ENCODE data around the gene FAM228B. TPM values are rescaled to one million over a fixed set of nuclear protein-coding genes. Genes with fewer than 3 reads are reported as not detected.
"Not testable (repeated sequence)": the region's sequence is repeated elsewhere in the genome, so short reads cannot be mapped to it uniquely, and the experiment has no call there.

The FAM228B gene
- total RNA-seq, 1 donor from 2014 or later, result 12.9 TPM

DNA sequence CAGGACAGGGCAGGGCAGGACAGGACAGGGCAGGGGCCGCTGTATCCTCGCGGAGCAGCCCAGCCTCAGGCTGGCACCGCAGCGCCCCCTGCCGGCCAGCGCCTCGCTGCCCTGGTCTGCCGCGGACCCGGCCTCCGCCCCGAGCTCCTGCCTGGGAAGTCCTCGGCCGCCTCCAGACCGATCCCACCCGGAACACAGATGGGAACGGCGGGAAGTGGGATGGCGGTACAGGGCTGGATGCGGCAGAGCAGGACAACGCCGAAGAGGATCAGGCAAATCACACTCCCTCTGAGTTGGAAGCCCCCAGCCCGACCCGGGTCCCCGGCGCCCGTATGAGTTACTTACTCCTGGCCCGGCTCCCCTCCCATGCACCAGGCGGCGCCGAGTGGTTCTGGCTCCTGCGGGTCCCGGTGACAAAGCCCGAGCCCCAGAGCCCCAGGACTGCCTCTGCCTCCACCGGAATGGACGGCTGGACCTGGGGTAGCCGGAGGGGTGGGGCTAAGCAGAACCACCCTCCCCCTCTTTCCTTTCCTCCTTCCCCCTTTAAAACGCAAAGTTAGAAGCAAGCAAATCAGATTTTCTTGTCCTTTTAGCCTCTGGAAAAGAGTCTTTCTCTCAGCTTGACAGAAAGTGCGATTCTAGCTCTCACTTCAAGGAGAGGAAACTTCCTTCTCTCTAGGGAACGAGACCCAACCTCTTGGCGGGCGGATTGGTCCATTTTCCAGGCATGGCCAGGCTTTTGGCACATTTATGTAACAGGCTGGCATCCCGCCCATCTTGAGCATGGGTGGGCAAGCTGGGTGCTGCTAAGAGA, 38.7 kb upstream of the FAM228B start, which contains the start of gene TP53I3:
TSS of gene TP53I3 (minus strand) at position 449 of the 814 bp plus-strand sequence. CDS start 508 bp downstream, outside the sequence.
- no peaks in the 10 kb centered on the region for H3K27me3 ChIP-seq (ENCODE audit: control insufficient read depth, insufficient read depth, low read length)
- DNase-seq (ENCODE audit: low read depth), result peak; percentile 51
- H3K36me3 ChIP-seq (ENCODE audit: control insufficient read depth, insufficient read depth, low read length), result peaks cover 2% of the 10 kb centered on the region
- peak within 1 kb of the TSS; percentile 66 for H3K4me3 ChIP-seq (ENCODE audit: low read depth, low read length)
- TF ChIP-seq, protein P1, sequence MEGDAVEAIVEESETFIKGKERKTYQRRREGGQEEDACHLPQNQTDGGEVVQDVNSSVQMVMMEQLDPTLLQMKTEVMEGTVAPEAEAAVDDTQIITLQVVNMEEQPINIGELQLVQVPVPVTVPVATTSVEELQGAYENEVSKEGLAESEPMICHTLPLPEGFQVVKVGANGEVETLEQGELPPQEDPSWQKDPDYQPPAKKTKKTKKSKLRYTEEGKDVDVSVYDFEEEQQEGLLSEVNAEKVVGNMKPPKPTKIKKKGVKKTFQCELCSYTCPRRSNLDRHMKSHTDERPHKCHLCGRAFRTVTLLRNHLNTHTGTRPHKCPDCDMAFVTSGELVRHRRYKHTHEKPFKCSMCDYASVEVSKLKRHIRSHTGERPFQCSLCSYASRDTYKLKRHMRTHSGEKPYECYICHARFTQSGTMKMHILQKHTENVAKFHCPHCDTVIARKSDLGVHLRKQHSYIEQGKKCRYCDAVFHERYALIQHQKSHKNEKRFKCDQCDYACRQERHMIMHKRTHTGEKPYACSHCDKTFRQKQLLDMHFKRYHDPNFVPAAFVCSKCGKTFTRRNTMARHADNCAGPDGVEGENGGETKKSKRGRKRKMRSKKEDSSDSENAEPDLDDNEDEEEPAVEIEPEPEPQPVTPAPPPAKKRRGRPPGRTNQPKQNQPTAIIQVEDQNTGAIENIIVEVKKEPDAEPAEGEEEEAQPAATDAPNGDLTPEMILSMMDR (IDR thresholded peaks at IDR 0.05; ENCODE audit: insufficient read depth, low read length, poor library complexity, severe bottlenecking), result no peak

DNA sequence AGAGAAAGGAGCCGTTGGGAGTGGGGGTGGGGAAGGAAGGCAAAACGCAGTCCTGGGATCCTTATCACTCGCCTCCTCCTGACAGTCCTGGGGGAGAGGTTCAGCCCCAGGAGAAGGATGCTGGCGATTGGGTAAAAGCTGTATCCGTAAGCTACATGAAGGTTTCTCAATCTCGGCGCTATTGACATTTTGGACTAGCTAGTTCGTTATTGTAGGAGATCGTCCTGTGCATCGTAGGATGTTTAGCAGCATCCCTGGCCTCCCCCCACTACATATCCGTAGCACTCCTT, 38.1 kb upstream of the FAM228B start:
- Histone ChIP-seq H3K27me3 (ENCODE audit: control insufficient read depth, insufficient read depth, low read length) (no peaks in the 10 kb centered on the region), H3K36me3 (ENCODE audit: control insufficient read depth, insufficient read depth, low read length) (peaks cover 2% of the 10 kb centered on the region), H3K4me3 (ENCODE audit: low read depth, low read length) (peak overlapping the region; percentile 66)
- TF ChIP-seq, protein P1 (IDR thresholded peaks at IDR 0.05; ENCODE audit: insufficient read depth, low read length, poor library complexity, severe bottlenecking), result no peak
- DNase-seq (ENCODE audit: low read depth), result no peak

DNA sequence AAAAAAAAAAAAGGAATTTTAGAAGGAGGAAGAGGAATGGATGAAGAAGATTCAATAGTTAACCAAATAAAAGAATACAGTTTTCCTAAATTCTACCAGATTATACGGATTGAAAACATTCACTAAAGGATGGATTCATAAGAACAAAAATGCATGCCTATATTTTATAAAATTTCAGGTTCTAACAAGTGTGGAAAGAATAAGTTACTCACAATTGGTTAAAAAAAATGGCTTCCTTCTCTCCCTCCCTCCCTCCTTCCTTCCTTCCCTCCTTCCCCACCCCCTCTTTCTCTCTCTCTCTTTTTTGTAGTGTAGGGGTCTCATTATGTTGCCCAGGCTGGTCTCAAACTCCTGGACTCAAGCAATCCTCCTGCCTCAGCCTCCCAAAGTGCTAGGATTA, 37.0 kb upstream of the FAM228B start:
- no peak for DNase-seq (ENCODE audit: low read depth)
- peaks cover 2% of the 10 kb centered on the region for H3K36me3 ChIP-seq (ENCODE audit: control insufficient read depth, insufficient read depth, low read length)
- TF ChIP-seq, protein P1 (IDR thresholded peaks at IDR 0.05; ENCODE audit: insufficient read depth, low read length, poor library complexity, severe bottlenecking), result no peak
- no peak overlapping the region for H3K4me3 ChIP-seq (ENCODE audit: low read depth, low read length)
- H3K27me3 ChIP-seq (ENCODE audit: control insufficient read depth, insufficient read depth, low read length), result no peaks in the 10 kb centered on the region

DNA sequence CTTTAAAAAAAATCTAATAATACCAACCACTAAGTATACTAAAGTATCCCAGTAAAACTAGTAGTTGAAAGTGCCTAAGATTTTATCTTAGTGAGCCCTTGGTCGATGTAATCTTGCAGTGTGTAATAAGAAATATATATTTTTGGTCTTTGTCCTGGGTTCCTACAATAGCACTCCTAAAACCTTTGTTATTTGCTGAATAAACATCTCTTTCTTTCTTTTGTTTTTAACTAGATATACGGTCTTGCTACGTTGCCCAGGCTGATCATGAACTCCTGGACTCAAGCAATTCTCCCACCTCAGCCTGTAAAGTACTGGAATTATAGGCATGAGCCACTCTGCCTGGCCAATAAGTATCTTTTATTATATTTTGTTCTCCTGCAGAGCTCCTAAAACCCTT, 36.2 kb upstream of the FAM228B start:
- H3K27me3 ChIP-seq (ENCODE audit: control insufficient read depth, insufficient read depth, low read length), result no peaks in the 10 kb centered on the region
- no peak for DNase-seq (ENCODE audit: low read depth)
- TF ChIP-seq, protein P1 (IDR thresholded peaks at IDR 0.05; ENCODE audit: insufficient read depth, low read length, poor library complexity, severe bottlenecking), result no peak
- no peak overlapping the region for H3K4me3 ChIP-seq (ENCODE audit: low read depth, low read length)
- H3K36me3 ChIP-seq (ENCODE audit: control insufficient read depth, insufficient read depth, low read length), result peaks cover 1% of the 10 kb centered on the region

DNA sequence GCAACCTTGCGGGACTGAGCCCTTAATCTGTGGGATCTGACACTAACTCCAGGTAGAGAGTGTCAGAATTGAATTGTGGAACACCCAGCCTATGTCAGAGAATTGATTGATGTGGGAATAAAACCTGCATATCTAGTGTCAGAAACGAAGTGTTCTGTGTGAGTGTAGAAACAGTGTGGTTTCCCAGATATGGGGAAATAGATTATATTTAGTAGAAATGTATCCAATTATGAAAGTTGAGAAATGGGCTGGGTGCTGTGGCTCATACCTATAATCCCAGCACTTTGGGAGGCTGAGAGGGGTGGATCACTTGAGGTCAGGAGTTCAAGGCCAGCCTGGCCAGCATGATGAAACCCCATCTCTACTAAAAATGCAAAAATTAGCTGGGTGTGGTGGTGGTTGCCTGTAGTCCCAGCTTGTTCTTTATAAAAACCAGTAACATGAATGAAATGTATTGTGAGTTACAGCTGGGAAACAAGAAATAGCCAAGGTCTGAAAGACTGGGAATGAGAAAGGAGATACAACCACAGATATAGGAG, 34.4 kb upstream of the FAM228B start:
- Histone ChIP-seq H3K36me3 (ENCODE audit: control insufficient read depth, insufficient read depth, low read length) (no peaks in the 10 kb centered on the region), H3K27me3 (ENCODE audit: control insufficient read depth, insufficient read depth, low read length) (no peaks in the 10 kb centered on the region), H3K4me3 (ENCODE audit: low read depth, low read length) (no peak overlapping the region)
- DNase-seq (ENCODE audit: low read depth), result no peak
- TF ChIP-seq, protein P1 (IDR thresholded peaks at IDR 0.05; ENCODE audit: insufficient read depth, low read length, poor library complexity, severe bottlenecking), result no peak

DNA sequence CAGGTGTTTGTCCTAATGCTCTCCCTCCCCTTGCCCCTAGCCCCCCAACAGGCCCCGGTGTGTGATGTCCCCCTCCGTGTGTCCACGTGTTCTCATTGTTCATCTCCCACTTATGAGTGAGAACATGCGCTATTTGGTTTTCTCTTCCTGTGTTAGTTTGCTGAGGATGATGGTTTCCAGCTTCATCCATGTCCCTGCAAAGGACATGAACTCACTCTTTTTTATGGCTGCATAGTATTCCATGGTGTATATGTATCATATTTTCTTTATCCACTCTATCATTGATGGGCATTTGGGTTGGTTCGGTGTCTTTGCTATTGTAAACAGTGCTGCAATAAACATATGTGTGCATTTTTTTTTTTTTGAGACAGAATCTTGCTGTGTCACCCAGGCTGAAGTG, 30.0 kb upstream of the FAM228B start:
- DNase-seq (ENCODE audit: low read depth); H3K4me3 ChIP-seq (ENCODE audit: low read depth, low read length); H3K27me3 ChIP-seq (ENCODE audit: control insufficient read depth, insufficient read depth, low read length); H3K36me3 ChIP-seq (ENCODE audit: control insufficient read depth, insufficient read depth, low read length): not testable (repeated sequence)

DNA sequence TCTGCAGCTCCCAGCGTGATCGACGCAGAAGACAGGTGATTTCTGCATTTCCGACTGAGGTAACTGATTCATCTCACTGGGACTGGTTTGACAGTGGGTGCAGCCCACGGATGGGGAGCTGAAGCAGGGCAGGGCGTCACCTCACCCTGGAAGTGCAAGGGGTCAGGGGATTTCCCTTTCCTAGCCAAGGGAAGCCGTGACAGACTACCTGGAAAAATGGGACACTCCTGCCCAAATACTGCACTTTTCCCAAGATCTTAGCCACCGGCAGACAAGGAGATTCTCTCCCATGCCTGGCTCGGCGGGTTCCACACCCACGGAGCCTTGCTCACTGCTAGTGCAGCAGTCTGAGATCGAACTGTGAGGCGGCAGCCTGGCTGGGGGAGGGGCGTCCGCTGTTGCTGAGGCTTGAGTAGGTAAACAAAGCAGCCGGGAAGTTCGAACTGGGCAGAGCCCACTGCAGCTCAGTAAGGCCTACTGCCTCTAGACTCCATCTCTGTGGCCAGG, 28.0 kb upstream of the FAM228B start:
- not testable (repeated sequence) for H3K27me3 ChIP-seq (ENCODE audit: control insufficient read depth, insufficient read depth, low read length); DNase-seq (ENCODE audit: low read depth); H3K4me3 ChIP-seq (ENCODE audit: low read depth, low read length); H3K36me3 ChIP-seq (ENCODE audit: control insufficient read depth, insufficient read depth, low read length)

DNA sequence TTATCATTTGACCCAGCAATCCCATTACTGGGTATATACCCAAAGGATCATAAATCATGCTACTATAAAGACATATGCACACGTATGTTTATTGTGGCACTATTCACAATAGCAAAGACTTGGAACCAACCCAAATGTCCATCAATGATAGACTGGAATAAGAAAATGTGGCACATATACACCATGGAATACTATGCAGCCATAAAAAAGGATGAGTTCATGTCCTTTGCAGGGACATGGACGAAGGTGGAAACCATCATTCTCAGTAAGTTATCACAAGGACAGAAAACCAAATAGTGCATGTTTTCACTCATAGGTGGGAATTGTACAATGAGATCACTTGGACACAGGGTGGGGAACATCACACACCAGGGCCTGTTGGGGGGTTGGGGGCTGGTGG, 22.5 kb upstream of the FAM228B start:
- H3K27me3 ChIP-seq (ENCODE audit: control insufficient read depth, insufficient read depth, low read length); H3K36me3 ChIP-seq (ENCODE audit: control insufficient read depth, insufficient read depth, low read length); DNase-seq (ENCODE audit: low read depth); H3K4me3 ChIP-seq (ENCODE audit: low read depth, low read length): not testable (repeated sequence)

All from kidney epithelial cell (primary cell).